GM18858 (cell line): ENCODE data around the gene SNRNP25.

Source experiments
- ATAC-seq: cut with Tn5 transposase; IDR thresholded peaks from one replicate; pipeline ENCODE4 v1.9.1; 2021; ENCODE audit not compliant: unreplicated experiment

The SNRNP25 gene

DNA sequence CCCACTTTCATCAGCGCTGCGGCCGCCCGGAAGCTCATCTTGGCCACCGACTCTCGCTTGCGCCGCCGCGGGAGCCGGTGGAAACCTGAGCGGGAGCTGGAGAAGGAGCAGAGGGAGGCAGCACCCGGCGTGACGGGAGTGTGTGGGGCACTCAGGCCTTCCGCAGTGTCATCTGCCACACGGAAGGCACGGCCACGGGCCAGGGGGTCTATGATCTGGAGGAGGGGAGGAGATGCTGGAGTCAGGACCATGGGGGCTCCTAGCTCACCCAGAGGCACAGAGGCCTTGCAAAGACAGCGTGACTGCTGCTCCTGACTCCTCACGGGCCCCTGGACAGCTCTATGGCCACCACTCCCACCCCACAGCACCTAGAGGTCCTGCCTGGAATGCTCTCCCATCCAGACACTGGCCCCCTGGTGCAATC is 9.4 kb downstream of the SNRNP25 start:
- ATAC-seq: no peak

DNA sequence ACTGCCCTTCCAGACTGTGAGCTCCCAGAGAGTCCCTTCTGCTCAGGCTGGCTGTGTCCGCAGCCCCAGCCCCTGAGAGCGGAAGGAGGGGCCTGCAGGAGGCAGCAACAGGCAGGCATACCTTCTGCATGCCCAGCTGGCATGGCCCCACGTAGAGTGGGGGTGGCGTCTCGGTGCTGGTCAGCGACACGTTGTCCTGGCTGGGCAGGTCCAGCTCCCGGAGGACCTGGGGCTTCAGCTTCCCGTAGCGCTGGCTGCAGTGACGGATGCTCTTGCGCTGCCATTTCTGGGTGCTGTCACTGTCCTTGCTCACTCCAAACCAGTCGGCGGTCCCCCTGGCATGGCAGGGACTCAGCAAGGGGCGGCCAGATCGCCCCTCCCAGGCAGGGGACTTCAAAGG is 9.8 kb downstream of the SNRNP25 start:
- ATAC-seq: no peak

DNA sequence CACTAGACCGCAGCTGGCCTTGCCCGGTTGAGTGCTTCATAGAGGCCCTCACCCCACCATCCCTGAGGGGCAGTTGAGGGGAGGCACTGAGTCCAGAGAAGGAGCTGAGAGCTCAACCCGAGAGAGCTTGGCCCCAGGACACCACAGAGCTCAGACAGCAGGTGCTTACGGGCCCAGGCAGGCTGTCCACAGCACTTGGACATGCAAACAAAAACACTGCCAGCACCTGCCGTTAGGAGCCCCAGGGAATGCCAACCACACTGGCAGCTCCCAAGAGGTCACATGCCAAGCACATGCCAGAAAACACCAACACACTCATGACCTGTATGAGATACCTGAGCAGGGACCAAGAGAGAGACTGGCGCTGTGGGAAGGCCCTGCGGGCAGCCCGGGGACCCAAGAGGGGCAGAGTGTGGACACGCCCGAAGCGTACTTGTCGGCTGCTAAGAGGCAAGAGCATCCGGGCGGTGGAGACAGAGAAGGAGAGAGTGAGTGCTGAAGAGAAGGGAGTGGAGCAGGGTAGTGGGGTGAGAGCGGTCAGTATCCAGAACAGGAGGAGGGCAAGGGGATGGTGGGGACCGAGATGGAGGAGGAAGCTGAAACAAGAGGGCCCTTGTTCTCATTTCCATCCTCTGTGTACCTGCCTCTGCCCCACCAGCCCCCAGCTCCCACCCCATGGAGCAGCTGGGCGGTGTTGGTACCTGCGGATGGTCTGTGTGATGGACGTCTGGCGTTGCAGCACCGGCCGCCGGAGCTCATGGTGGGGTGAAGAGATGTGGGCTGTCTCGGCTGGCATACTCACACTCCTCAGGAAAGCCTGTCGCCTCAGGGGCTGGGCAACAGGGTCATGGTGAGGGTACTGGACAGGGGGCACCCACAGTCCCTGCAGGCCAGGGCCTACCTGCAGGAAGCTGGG is 10.6 kb downstream of the SNRNP25 start:
- ATAC-seq: no peak

DNA sequence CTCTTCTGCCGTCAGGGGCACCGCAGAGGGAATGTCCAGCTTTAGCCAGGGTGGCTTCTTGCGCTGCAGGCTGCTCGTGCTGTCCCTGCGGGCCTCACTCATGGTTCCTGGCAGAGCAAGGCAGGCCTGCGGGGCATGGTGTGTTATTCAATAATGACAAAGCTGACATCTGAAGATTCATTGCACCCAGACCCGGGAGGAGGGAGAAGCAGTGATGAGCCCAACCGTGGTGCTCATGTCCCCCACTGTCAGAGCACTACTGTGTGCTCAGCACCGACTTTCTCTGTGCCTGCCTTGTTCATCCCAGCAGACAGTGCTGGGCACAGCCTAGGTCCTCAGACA is 11.3 kb downstream of the SNRNP25 start:
- no peak for ATAC-seq

- no peak for ATAC-seq
These were observed 12.1 kb downstream of the SNRNP25 start for GRCh38 chr16:65745-66144.

- ATAC-seq: no peak
These were observed 12.9 kb downstream of the SNRNP25 start for GRCh38 chr16:66309-67182.

DNA sequence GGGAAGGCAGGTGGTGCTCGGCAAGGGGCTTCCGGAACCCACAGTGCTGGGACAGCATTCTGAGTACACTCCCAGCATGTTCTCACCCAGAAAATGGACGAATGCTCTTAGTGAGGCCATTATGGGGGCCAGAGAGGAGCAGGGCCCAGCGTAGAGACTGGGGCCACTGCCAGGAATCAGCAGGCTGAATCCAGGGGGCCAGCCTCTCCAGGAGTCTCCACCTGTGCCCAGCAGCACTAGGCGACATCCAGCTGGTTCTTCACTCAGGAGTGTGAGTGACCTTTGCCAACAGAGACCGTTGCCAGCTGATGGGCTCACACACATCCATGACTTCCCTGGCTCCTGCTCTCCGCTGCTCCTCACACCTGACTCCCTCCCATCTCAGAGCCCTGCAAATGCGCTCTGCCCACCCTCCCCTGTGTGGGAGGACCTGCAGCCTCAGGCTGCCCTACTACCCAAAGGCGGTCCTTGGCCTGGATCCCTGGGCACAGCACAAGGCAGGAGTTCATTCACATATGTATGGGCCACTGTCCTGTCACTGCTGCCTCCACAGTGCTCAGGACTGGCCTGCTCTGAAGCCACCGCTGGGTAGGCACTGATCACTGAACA is 13.7 kb downstream of the SNRNP25 start:
- ATAC-seq: no peak

DNA sequence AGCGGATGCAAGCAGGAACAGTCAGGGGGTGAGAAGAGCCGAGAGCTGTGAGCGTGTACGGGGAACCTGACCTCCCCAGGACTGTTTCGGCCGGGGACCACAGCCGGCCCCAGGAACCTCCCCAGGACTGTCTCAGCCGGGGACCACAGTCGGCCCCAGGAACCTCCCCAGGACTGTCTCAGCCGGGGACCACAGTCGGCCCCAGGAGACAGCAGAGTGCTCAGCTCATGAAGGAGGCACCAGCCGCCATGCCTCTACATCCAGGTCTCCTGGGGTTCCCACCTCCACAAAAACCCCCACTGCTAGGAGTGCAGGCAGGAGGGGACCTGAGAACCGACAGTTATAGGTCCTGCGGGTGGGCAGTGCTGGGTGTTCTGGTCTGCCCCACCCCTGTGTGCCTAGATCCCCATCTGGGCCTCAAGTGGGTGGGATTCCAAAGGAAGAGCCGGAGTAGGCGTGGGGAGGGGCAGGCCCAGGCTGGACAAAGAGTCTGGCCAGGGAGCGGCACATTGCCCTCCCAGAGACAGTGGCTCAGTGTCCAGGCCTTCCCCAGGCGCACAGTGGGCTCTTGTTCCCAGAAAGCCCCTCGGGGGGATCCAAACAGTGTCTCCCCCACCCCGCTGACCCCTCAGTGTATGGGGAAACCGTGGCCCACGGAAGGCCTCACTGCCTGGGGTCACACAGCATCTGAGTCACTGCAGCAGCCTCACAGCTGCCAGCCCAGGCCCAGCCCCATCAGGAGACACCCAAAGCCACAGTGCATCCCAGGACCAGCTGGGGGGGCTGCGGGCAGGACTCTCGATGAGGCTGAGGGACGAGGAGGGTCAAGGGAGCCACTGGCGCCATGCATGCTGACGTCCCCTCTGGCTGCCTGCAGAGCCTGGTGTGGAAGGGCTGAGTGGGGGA is 14.5 kb downstream of the SNRNP25 start:
- ATAC-seq: no peak

DNA sequence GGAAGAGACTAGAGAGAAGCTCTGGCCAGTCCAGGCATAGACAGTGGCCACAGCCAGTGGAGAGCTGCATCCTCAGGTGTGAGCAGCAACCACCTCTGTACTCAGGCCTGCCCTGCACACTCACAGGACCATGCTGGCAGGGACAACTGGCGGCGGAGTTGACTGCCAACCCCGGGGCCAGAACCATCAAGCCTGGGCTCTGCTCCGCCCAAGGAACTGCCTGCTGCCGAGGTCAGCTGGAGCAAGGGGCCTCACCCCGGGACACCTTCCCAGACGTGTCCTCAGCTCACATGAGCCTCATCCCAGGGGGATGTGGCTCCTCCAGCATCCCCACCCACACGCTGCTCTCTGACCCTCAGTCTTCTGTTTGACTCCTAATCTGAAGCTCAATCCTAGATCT is 15.6 kb downstream of the SNRNP25 start:
- ATAC-seq: no peak

GRCh38 chr16:71210-71539 is 17.5 kb downstream of the SNRNP25 start:
- no peak for ATAC-seq

GRCh38 chr16:71540-72401 is 18.1 kb downstream of the SNRNP25 start:
- ATAC-seq: no peak

GRCh38 chr16:72561-73548 is 19.2 kb downstream of the SNRNP25 start, which contains the start of gene RHBDF1:
RHBDF1 (minus strand) TSS chr16:72631; CDS start chr16:65015, 7,616 bp downstream.
- ATAC-seq: no peak

DNA sequence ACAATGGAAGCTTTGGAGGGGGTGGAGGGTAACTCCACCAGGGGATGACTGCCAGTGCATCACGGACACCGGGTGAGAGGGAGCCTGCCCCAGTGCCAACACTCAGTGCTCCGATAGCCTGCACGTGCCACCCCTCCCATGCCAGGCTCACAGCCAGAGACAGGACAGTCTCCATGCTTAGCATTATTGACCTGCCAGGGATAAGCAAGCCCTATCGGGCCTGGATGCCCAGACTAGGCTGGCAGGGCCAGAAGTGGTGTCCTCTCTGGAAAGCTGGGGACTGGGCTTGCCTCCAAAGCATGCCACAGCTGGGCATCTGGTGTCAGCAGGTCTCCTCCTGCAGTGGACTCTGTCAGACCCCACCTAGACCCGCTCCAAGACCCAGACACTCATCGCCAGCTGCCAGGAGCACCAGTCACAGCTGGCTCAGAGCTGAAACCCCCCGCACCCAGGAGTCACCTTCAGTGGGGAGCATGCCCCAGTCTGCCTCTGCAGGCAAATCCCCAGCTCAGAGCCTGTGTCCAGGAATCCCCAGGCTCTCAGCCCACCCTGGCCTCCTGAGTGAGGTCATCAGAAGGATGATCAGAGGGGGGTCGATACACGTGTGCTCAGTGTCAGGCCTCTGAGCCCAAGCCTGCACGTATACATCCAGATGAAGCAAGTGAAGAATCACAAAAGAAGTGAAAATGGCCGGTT is 20.6 kb downstream of the SNRNP25 start:
- no peak for ATAC-seq

- ATAC-seq: no peak
These were observed 21.2 kb downstream of the SNRNP25 start for GRCh38 chr16:74747-75334.

- no peak for ATAC-seq
These were observed 22.2 kb downstream of the SNRNP25 start for GRCh38 chr16:75580-76501.

- ATAC-seq: no peak
These were observed 23.1 kb downstream of the SNRNP25 start for GRCh38 chr16:76535-77272.
